Fibroblast of peridontal ligament (primary cell): ENCODE results near the gene PDE7B.
"Not testable (repeated sequence)": the region's sequence is repeated elsewhere in the genome, so short reads cannot be mapped to it uniquely, and the experiment has no call there.

Source experiments
- DNase-seq: peaks from one replicate; pipeline ENCODE4 v3.0.0-alpha.2; 2010; ENCODE audit errors: extremely low read depth

PDE7B gene

DNA sequence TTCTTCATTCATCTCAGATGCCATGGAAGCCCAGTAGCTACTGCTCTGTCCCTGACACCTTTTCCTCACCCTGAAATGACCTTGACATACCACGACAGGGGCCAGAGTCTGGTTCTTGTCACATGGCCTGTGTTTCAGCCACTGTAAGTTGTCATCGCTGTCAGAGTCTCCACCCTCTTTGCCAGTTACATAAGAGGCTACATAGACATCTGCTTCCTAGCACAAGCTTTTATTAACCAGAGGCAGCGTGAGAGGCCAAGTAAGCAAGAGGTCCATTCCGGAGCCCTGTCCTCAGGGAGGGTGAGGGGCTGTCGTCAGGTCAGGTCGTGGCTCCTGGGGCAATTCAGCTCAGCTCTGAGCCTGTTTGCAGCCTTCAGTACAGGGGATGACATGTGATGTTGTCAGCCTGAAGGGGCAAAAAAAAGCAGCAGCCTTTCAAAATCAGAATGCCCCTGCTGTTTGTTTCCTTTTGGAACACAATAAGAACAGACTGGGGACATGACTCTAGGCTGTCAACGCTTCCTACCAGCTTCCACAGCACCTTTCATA is 252.3 kb downstream of the PDE7B start:
- DNase-seq, result no peak

- DNase-seq, result peak; percentile 26
Measured at GRCh38 chr6:136104556-136104955, 253.1 kb downstream of the PDE7B start.

- DNase-seq, result not testable (repeated sequence)
Measured at GRCh38 chr6:136105797-136106196, 254.3 kb downstream of the PDE7B start.

GRCh38 chr6:136108361-136108945 is 257.0 kb downstream of the PDE7B start:
- no peak for DNase-seq

DNA sequence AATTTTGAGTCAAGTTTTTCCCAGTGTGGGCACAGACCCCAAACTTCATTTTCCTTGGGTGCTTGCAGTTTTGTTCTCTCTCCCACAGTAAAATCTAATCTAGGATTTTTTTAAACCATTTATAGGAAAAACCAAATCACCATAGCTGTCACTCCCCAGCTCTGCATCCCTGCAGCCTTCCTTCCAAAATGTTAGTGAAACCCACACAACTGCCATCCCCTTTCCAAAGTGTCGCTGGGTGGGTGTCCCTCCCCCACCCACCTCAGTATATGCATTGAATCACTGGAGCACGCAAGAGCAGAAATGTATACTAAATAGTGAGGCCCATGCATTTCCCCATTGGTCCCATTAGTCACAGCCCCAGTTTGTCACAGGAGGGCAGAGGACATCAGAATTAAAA is 260.3 kb downstream of the PDE7B start:
- no peak for DNase-seq

DNA sequence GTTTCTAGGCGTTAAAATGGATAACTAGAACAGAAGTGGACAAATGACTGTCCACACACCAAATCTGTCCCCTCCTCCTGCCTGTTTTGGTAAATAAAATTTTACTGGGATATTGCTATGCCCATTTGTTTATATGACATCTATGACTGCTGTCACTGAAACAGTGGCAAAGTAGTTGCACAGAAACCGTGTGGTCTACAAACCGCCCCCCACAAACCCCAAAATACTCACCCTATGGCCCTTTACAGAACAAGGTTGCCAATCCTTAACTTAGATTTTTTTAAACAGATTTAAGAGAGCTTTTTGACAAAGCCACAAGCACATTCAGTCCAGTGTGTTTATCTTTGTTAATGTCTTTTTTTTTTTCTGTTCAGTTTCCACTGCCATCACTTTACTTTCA is 260.8 kb downstream of the PDE7B start:
- no peak for DNase-seq

DNA sequence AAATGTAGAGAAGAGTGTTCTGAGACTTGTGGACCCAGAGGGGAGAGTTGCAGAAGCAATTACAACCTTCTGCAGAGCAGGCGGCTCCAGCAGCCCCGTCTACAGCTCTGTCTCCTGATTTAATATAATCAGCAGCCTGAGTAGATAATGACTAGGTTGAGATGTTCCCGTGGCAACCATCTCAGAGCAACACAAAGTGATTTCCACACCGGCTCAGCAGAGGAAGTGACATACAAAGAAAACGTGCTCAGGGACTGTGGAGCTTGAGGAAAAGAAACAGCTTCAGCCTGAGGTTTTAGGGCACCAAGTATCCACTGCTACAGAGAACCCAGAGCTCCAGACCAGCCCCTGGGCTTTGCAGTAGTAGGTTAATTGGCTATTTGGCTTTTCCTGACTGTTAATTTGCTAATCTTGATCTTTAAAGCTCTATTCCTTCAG is 262.3 kb downstream of the PDE7B start:
- DNase-seq, result peak; percentile 95

DNA sequence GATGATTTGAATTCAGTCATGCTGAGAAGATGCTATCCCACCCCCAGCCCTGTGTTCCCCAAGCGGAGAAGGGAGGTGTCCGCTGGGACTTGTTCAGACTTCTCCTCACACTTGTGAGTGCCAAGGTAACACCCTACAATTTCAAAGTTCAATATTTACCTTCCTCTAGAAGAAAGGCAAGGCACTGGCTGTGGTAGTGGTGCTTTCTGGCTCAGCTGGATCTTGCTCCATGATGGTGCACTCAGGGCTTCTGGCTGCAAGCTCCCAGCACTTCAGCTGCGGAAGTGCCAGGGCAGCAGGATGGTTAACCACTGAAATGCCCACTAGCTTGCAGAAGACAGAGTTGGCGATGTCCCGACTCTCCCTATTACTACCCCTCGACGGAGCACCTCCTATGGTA is 263.2 kb downstream of the PDE7B start:
- no peak for DNase-seq

DNA sequence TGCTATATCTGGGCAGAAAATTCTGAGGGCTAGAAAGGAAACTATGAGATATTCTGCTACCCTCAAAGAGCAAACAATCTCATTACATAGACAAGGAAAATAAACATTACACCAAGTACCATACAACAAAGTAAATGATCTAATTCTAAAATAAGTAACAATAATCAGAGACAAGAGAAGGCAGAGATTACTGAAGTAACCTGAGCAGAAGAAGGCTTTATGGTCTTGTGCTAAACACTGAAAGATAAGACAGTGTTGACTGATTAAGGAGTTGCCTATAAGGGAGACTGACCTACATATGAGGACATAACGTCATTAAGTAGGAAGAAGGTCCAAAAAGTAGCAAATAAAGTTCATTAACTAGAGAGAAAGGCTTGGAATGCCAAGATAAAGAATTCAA is 264.4 kb downstream of the PDE7B start:
- DNase-seq, result no peak

- peak; percentile 42 for DNase-seq
Measured at GRCh38 chr6:136117081-136117480, 265.6 kb downstream of the PDE7B start.

DNA sequence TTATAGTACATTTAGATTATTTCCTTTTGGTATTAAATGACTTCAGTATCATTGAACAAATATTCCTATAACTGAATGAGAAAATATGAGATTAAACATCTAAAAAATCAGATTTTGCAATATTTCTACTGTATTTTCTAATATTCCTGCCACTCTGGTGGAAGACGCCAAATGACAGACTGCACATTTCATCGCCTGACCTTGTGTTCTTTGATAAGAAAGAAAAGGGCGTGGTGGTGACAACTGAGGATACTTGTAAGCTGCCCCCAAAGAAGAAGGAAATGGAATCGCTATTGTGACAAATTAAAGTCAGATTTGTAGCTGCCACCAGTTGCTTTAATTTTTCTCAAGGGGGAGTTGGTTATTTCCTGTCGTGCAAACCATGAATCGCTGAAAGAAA is 267.3 kb downstream of the PDE7B start:
- no peak for DNase-seq

GRCh38 chr6:136123468-136123867 is 272.0 kb downstream of the PDE7B start:
- peak; percentile 44 for DNase-seq

GRCh38 chr6:136125585-136125984 is 274.1 kb downstream of the PDE7B start:
- no peak for DNase-seq

- DNase-seq, result no peak
Measured at GRCh38 chr6:136127873-136128272, 276.4 kb downstream of the PDE7B start.

DNA sequence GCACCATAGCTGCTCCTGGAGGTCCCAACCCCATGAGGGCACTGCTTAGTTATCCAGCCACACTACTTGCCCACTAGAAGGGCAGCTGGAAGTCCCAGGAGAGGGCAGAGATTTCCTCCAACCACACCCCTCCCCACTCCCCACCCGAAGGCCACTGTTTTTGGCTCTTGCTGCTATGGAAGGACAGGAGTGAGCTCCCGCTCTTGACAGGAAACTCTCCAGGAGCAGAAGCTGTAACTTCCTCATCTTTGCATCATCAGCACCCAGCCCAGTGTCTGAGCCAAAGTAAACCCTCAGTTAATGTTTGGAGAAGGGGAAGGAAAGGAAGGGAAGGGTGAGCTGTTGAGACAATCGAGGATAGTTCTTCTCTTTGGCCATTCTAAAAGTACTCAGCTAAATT is 277.9 kb downstream of the PDE7B start:
- DNase-seq, result no peak

- DNase-seq, result peak; percentile 87
Measured at GRCh38 chr6:136134268-136134667, 282.8 kb downstream of the PDE7B start.

DNA sequence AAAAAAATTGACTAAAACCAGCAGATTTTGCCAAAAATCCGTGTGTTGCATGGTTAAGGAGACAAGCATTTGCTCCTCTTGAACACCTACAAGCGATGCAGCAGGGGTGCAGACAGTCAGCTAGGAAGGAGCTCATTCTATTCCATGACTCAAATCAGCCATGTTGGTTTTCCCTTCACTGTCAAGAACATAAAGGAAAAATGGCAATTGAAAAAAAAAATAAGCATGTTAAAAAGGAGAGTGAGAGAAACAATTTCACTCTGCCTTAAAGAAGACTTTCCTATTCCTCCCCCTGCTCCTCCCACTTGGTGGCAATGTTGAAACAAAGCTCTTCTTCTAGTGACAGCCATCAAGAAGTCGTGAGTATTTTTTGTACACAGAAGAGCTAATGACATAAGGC is 283.2 kb downstream of the PDE7B start:
- DNase-seq, result no peak

DNA sequence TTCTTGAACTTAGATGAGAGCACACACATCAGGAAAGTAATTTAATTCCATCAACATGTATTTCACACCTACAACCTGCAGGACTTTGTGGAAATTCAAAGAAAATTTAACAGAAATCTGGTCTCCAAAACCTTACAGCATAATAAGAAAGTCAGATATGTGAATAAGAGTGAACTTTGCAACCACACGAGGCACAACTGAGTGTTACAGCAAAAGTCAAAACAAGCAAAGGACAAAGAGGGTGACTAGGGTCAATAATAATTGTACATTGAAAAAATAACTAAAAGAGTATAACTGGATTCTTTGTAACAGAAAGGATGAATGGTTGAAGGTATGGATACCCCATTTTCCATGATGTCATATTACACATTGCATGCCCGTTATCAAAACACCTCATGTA is 284.8 kb downstream of the PDE7B start:
- no peak for DNase-seq

DNA sequence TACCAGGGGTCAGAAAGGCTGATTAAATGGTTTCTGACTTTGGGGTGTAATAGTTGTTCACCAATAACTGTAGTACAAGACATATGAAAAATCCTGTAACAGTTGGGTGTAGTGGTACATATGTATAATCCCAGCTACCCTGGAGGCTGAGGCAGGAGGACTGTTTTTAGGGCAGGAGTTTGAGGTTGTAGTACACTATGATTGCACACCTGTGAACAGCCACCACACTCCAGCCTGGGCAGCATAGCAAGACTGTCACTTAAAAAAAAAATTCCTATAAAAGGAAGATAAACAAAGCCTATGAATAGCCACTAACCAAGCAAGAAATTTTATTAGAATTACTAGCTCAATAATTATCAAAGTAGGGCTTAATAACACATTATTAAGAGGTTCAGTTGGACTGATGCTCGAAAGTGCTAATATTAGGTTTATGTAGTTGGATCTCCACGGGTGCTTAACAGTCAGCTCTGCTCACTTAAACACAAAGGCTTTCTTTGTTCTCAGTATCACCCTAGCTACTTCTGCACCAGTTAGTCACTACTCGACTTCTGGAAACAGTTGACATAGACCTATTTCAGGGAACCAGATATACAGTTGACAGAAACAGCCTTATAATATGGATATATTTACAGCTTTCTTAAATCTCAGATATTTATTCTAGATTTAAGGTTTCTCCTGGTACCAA is 285.6 kb downstream of the PDE7B start:
- no peak for DNase-seq

- DNase-seq, result no peak
Measured at GRCh38 chr6:136137739-136138402, 286.4 kb downstream of the PDE7B start.

GRCh38 chr6:136139111-136139510 is 287.6 kb downstream of the PDE7B start:
- not testable (repeated sequence) for DNase-seq

- peak; percentile 36 for DNase-seq
Measured at GRCh38 chr6:136144251-136145023, 292.9 kb downstream of the PDE7B start.
